Measurements from ENCODE around the gene LDB1. TPM values are rescaled to one million over a fixed set of nuclear protein-coding genes. Genes with fewer than 3 reads are reported as not detected.

LDB1 gene
- total RNA-seq, 1 experiment from 2014 or later: 87.6 TPM

GRCh38 chr10:102147561-102147960 is 27.4 kb upstream of the LDB1 start:
- DNase-seq (ENCODE audit: low read depth, low spot score) (no peak), ATAC-seq (no peak)
- POLR2A ChIA-PET: no interaction called here
- Histone ChIP-seq H3K27me3 (ENCODE audit: control insufficient read depth, insufficient read depth, low read length) (no peaks in the 10 kb centered on the region), H3K9me3 (ENCODE audit: control insufficient read depth, insufficient read depth, low read depth, low read length) (no peaks in the 10 kb centered on the region), H3K27ac (ENCODE audit: low read length) (no peak overlapping the region), H3K36me3 (ENCODE audit: control insufficient read depth, insufficient read depth, low read length) (peaks cover 39% of the 10 kb centered on the region), H3K4me3 (ENCODE audit: low read depth in 2 of 2, low read length in 2 of 2) (no peak overlapping the region), H3K4me1 (ENCODE audit: control insufficient read depth, insufficient read depth, low read length) (peaks cover 21% of the 10 kb centered on the region)
- CTCF ChIA-PET: no interaction called here
- in situ Hi-C loops (cut with HindIII; ENCODE audit: low pct_unique_long_range_greater_than_20kb, low sequenced_read_pairs): no loop called here
- intact Hi-C loops (cut with micrococcal nuclease; ENCODE audit: unreplicated experiment): no loop called here
- TF ChIP-seq CTCF (IDR thresholded peaks at IDR 0.05) (no peak), TCF7L2 (IDR thresholded peaks at IDR 0.05; ENCODE audit: low read depth, low read length) (no peak), SIN3A (IDR thresholded peaks at IDR 0.05; ENCODE audit: borderline replicate concordance, insufficient read depth, low read depth, low read length) (no peak), REST (IDR thresholded peaks at IDR 0.05; ENCODE audit: insufficient read depth in 1 of 2, low read depth in 2 of 2, low read length in 1 of 2) (no peak), POLR2AphosphoS5 (IDR thresholded peaks at IDR 0.05; ENCODE audit: low read depth, low read length) (no peak)
- BruUV-seq (replicated peaks): no TSS peak

- TF ChIP-seq SIN3A (IDR thresholded peaks at IDR 0.05; ENCODE audit: borderline replicate concordance, insufficient read depth, low read depth, low read length) (no peak), CTCF (IDR thresholded peaks at IDR 0.05) (no peak), TCF7L2 (IDR thresholded peaks at IDR 0.05; ENCODE audit: low read depth, low read length) (no peak), POLR2AphosphoS5 (IDR thresholded peaks at IDR 0.05; ENCODE audit: low read depth, low read length) (peak; percentile 40; the same call in 1 of the 2 replicates), REST (IDR thresholded peaks at IDR 0.05; ENCODE audit: insufficient read depth in 1 of 2, low read depth in 2 of 2, low read length in 1 of 2) (no peak)
- Histone ChIP-seq H3K36me3 (ENCODE audit: control insufficient read depth, insufficient read depth, low read length) (peaks cover 36% of the 10 kb centered on the region), H3K4me1 (ENCODE audit: control insufficient read depth, insufficient read depth, low read length) (peaks cover 21% of the 10 kb centered on the region), H3K27me3 (ENCODE audit: control insufficient read depth, insufficient read depth, low read length) (no peaks in the 10 kb centered on the region), H3K4me3 (ENCODE audit: low read depth in 2 of 2, low read length in 2 of 2) (no peak overlapping the region), H3K27ac (ENCODE audit: low read length) (no peak overlapping the region), H3K9me3 (ENCODE audit: control insufficient read depth, insufficient read depth, low read depth, low read length) (no peaks in the 10 kb centered on the region)
- DNase-seq (ENCODE audit: low read depth, low spot score) (no peak), ATAC-seq (no peak)
- ChIA-PET POLR2A (interaction anchor here (0.6 kb wide), 1 partner anchor 99 kb away, joined by 15 read pairs; no protein-coding TSS in a partner anchor), CTCF (no interaction called here)
- no TSS peak for BruUV-seq (replicated peaks)
- intact Hi-C loops (cut with micrococcal nuclease; ENCODE audit: unreplicated experiment) (no loop called here), in situ Hi-C loops (cut with HindIII; ENCODE audit: low pct_unique_long_range_greater_than_20kb, low sequenced_read_pairs) (no loop called here)
These were observed 26.8 kb upstream of the LDB1 start for GRCh38 chr10:102146971-102147428.

Measured in Panc1 (cell line).